Suppressor macrophage treated with lipopolysaccharide for 1 hour (primary cell): ENCODE results near the gene TRMU.

Source experiments
- DNase-seq, 3 donors: peaks; one replicate each; pipeline ENCODE4 v3.0.0-alpha.2; 2020 to 2022

TRMU gene, protein sequence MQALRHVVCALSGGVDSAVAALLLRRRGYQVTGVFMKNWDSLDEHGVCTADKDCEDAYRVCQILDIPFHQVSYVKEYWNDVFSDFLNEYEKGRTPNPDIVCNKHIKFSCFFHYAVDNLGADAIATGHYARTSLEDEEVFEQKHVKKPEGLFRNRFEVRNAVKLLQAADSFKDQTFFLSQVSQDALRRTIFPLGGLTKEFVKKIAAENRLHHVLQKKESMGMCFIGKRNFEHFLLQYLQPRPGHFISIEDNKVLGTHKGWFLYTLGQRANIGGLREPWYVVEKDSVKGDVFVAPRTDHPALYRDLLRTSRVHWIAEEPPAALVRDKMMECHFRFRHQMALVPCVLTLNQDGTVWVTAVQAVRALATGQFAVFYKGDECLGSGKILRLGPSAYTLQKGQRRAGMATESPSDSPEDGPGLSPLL

DNA sequence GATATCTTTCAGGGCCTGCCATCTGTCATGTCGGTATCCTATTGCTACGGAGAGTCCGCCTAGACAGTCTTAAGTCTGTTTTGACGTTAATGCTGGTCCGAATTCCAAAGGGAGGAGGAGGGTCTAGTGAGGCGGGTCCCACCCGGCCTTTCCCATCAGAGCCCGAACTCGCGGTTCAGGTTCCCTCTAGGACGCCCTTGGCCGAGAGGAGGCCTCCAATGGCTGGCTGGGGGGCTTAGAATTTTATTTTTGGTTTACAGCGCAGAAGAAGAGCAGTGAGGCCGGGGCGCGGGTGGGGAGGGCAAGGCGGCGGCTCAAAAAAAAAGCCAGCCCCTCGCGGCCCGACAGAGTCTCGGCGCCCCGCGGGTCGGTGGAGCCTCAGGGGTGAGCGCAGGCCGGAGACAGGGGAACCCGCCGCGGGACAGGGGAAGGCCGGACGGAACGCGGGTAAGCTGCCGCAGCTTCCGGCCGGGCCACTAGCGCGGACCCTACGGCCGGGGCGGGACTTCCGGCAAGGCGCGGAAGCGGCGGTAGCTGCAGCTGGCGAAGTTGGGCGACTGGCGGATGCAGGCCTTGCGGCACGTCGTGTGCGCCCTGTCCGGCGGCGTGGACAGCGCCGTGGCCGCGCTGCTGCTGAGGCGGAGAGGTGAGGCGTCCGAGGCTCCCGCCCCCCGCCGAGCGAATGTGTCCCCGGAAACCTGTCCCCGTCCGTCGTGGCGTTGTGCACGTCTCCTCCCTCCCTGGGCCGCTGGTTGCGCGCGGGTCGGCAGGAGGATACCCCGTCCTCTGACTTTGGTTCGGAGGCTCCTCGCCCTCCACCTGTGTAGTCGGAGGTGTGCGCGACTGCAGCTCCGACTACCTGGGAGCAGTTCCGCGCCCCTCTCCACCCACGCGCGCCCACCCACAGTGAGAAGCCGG is at the start of gene TRMU:
TRMU (plus strand) TSS at position 514 of the 918 bp plus-strand sequence; CDS start at position 565, 51 bp downstream.
- DNase-seq: peak; percentile 93 to 97 (median 94)

DNA sequence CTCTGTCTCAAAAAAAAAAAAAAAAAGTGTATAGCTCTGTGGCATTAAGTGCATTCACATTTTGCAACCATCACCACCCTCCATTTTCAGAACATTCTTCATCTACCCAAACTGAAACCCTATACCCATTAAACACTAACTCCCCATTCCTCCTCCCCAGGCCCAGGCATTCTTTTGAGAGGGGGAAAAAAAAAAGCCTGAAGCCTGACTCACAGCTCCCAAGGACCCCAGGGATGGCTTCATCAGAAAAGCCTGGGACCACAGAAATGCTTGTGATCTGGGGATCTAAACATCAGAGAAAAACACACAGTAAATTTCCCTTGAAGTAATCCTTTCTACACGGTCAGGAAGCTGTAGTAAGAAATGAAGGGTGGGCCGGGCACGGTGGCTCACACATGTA is 49.5 kb upstream of the TRMU start:
- DNase-seq: no peak

- no peak for DNase-seq
These were observed 48.3 kb upstream of the TRMU start for GRCh38 chr22:46286941-46287872.

- DNase-seq: peak in 1 of 3 donors; percentile 10
These were observed 47.4 kb upstream of the TRMU start for GRCh38 chr22:46287873-46288751.

- DNase-seq: no peak
These were observed 46.7 kb upstream of the TRMU start for GRCh38 chr22:46288846-46289243.

DNA sequence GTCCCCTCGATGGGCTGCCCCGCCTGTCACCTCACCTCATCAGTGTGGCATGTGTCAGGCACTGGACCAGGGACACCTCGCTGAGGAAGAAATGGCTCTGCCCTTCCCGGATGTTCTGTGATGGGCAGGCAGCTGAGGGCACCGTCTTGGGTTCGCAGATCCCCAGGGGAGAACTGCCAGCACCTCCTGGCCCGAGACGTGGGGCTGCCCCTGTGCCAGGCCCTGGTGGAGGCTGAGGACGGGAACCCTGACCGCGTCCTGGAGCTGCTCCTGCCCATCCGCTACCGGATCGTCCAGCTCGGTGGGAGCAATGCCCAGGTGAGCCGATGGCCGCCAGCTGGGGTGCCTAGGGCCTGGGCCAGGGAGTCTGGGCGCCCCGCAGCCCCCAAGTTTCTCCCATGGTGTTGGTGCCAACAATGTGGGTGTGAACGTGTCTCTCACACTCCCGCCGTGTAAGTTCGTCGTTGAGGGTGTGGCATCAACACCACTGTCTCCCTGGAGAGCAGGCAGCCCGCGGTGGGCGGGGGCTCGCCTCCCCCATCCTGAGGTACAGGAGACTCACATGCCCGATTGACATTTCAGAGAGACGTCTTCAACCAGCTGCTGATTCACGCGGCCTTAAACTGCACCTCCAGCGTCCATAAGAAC is 46.1 kb upstream of the TRMU start:
- no peak for DNase-seq

DNA sequence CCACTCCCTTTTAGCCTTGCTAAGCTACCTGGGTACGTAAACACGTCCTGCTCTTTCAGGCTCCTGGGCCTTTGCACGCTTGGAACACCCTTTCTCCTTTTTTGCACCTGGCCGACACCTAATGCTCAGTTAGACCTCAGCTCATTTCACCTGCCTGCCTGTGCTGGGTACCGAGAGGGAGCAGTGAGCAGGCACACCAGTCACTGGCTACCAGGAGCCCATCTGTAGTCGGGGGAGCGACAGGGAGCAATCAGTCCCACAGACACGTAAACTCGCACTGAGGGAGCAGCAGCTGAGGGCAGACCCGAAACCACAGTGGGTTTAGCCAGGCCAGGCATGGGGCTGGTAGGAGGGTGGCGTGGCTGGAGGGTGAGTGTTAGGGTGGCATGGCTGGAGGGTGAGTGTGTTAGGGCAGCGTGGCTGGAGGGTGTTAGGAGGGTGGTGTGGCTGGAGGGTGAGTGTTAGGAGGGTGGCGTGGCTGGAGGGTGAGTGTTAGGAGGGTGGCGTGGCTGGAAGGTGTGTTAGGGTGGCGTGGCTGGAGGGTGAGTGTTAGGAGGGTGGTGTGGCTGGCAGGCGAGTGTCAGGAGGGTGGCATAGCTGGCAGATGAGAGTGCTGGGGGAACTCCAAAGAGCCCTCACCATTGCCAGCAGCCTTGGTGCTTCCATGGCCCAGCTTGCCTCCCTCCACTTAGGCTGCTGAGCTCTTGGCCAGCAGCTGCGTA is 45.2 kb upstream of the TRMU start:
- no peak for DNase-seq

DNA sequence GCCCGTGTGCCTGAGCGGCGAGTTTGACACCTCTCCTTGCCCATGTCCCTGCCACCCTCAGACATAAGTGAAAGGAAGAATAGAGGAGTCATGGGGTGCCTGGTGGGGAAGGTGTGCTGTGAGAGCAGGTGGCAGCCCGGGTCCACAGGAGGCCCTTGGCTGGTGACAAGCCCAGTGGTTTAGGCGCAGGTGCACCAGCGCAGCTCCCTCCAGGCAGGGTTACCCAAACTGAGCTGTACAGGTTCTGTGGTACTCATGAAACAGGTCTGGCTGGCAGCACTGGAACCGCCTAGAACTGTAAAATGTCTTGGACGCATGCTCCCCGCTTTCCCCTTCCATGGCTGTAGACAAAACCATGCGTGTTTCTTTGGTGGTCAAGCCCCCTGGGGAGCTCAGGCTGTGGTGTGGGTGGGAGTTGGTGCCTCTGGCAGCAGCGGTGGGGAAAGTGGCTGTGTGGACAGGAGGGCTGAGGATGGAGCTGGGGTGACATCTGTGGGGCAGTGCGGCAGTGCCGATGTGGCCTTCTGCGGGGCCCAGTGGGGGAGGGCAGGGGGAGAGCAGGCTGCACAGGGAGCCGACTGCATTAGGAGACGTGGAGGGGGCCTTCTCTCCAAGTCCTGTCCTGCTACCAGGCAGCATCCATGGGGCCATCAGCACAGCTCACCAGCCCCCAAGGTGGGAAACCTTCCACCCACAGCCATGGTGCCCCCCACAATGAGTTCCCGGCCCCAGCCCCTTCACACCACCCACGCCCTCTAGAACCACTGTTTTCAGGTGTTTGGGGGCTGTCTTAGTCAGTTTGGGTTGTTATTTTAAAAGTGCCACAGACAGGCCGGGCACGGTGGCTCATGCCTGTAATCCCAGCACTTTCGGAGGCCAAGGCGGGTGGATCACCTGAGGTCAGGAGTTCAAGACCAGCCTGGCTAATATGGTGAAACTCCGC is 44.4 kb upstream of the TRMU start:
- DNase-seq: no peak

DNA sequence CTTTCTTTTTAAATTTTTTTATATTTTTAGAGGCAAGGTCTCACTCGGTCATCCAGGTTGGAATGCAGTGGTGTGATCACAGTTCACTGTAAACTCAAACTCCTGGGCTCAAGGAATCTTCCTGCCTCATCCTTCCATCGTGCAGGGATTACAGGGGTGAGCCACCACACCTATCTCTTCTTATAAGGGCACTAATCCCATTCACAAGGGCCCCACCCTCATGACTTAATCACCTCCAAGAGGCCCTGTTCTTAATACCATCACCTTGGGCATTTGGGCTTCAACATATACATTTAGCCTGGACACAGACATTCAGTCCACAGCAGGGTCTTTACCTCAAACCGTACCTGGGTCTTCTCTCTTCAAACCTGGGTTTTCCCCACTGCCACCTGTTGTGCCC is 43.3 kb upstream of the TRMU start:
- no peak for DNase-seq

GRCh38 chr22:46292732-46293131 is 42.8 kb upstream of the TRMU start:
- peak; percentile 53 to 60 (median 56) for DNase-seq

DNA sequence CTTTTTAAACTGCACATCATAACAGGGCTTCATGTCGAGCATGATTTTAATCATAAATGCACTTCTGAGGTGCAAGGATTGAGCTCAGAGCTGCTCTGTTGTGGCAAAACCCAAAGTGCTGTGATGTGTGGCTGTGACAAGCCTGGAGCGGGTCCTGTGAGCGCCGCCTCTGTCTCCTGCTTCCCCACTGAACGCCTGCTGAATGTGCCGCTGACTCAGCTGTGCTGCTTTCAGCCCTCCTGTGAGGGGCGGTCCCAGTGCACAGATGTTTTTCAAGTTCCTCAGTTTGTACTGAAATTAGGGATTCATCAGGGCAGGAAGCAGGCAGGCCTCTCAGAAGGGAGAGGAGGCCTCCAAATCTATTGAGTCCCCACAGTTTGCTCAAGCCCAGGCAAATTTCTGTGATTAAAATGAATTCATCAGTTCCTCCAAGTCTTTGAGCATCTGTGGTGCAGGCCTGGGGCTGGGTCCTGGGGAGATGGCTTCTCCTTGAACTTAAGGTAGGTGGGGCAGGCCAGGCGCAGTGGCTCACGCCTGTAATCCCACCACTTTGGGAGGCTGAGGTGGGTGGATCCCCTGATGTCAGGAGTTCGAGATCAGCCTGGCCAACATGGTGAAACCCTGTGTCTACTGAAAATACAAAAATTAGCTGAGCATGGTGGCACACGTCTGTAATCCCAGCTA is 41.8 kb upstream of the TRMU start:
- DNase-seq: peak; percentile 81 to 88 (median 85)

DNA sequence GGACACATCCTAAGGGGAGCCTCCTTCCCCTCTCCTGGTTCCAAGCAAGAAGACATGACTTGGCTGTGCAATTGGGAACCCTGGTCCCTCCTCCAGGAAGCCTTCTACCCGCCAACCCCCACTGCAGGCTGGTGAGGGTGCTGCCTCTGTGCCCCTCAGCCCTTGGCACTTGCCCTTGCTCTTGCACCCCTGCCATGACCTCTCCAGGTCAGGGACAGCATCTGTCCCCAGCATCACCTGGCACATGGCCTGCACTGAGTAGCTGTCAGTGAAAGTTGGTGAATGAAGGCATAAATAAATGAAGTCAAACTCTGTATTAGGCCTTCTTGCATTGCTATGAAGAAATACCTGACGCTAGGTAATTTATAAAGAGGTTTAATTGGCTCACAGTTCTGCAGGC is 40.7 kb upstream of the TRMU start:
- no peak for DNase-seq

DNA sequence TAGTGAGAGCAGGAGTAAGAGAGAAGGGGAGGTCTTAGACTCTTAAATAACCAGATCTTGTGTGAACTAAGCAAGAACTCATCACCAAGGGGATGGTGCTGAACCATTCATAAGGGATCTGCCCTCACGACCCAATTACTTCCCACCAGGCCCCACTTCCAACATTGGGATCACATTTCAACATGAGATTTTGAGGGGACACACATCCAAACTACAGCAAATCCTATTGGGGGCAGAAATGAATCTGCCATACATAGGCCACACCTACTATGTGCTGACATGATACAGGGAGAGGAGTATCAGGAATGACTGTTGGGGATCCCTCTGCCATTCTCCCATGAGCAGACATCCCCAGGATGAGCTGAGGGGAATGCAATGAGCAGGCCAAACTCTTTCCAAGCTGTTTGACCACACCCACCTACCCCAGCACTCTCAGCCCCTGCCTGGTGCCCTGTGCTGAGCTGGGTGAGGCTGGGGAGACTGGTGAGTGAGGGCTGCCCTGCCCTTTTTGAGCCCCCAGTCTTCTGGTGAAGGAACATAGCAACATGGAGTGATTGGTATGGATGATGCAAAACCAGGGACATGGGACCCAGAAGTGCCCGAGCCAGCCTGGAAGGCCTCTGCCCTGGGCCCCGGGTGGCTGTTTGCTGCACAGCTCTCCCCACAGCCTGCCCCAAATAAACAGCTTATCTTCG is 40.1 kb upstream of the TRMU start:
- no peak for DNase-seq

GRCh38 chr22:46296257-46297150 is 39.0 kb upstream of the TRMU start, which contains the start of gene GTSE1:
GTSE1 (plus strand) TSS chr22:46296870; CDS start chr22:46297401, 531 bp downstream.
- DNase-seq: peak; percentile 99

- peak; percentile 17 to 41 (median 24) for DNase-seq
These were observed 38.2 kb upstream of the TRMU start for GRCh38 chr22:46297151-46297812.

DNA sequence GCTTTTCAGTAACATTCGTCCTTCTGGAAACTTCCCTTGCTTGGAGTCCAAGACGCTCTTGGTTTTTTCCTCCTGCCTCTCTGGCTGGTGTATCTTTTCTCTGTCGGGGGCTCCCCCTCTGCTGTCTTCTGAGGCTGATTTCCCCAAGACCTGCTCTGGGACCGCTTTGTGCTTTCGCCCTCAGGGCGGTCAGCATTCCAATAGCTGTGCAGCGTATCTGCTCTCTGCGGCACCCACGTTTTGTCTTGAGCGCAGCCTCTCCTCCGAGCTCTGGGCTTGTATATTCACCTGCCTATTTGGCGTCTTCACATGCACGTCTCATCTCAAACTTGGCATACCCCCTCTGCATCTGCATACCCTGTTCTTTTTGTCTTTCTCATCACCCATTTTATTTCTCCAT is 36.4 kb upstream of the TRMU start:
- no peak for DNase-seq
